SKM-1 treated with dmso at 0.1 percent for 144 hours (cell line): ENCODE measurements around the gene EFCAB3.
"Not testable (repeated sequence)": the region's sequence is repeated elsewhere in the genome, so short reads cannot be mapped to it uniquely, and the experiment has no call there.

Source experiments
- DNase-seq: peaks from one replicate; lab custom pipeline; 2025; ENCODE audit not compliant: unreplicated experiment; lab: John Stamatoyannopoulos, UW

Gene EFCAB3

DNA sequence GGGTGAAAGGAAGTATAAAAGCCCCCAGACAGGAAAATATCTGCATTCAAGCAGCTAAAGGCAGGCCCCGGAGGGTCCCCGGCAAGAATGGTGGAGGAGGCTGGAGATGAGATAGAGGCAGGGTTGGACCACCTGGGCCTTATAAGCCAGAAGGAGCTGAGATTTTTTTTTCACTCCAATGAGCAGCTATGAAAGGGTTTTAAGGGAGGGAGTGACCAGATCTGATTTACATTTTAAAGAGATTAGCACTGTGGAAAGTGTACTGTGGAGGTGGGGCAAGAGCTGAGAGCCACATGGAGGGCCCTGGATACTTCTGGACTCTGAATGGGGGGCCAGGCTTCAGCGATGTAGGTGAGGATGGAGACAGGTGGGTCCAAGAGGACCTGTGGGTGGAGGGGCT, 84.1 kb downstream of the EFCAB3 start:
- DNase-seq: not testable (repeated sequence)

DNA sequence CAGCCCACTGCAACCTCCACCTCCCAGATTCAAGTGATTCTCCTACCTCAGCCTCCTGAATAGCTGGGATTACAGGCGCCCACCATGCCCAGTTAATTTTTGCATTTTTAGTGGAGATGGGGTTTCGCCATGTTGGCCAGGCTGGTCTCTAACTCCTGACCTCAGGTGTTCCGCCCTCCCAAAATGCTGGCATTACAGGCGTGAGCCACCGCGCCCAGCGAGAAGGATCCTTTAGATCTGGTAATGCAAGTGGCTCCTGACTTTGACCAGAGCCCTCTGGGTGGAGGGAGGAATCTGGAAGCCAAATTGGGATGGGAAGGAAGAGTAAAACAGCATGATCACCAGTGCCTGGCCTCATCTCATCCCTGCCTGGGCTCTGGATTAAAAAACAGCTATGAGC, 84.9 kb downstream of the EFCAB3 start:
- DNase-seq: not testable (repeated sequence)
